GM18505 (cell line): Measurements from ENCODE around the gene ATRNL1.
"Not testable (repeated sequence)": the region's sequence is repeated elsewhere in the genome, so short reads cannot be mapped to it uniquely, and the experiment has no call there.

Source experiments
- ATAC-seq: cut with Tn5 transposase; IDR thresholded peaks from one replicate; pipeline ENCODE4 v1.9.1; 2021; ENCODE audit not compliant: unreplicated experiment
- POLR2A ChIP-seq: IDR thresholded peaks from 4 replicates; pipeline ENCODE4 v1.6.1; 2011; ENCODE audit warnings: borderline replicate concordance; ENCODE audit not compliant: insufficient read depth, insufficient read length; ENCODE audit errors: extremely low read depth

The ATRNL1 gene

GRCh38 chr10:115328331-115328730 lies 235.2 kb downstream of the ATRNL1 start:
- no peak for TF ChIP-seq POLR2A
- ATAC-seq: no peak

- TF ChIP-seq POLR2A: no peak
- ATAC-seq: no peak
These were observed 242.2 kb downstream of the ATRNL1 start for GRCh38 chr10:115335366-115335765.

GRCh38 chr10:115355162-115355760 lies 262.1 kb downstream of the ATRNL1 start:
- peak; percentile 95 for ATAC-seq
- no peak for TF ChIP-seq POLR2A

- ATAC-seq: not testable (repeated sequence)
These were observed 274.8 kb downstream of the ATRNL1 start for GRCh38 chr10:115367920-115368319.

- ATAC-seq: no peak
- TF ChIP-seq POLR2A: no peak
These were observed 285.9 kb downstream of the ATRNL1 start for GRCh38 chr10:115379064-115379463.

- no peak for ATAC-seq
- no peak for TF ChIP-seq POLR2A
These were observed 291.5 kb downstream of the ATRNL1 start for GRCh38 chr10:115384665-115385064.

- ATAC-seq: no peak
- no peak for TF ChIP-seq POLR2A
These were observed 297.4 kb downstream of the ATRNL1 start for GRCh38 chr10:115390607-115391006.

- no peak for ATAC-seq
- TF ChIP-seq POLR2A: no peak
These were observed 304.9 kb downstream of the ATRNL1 start for GRCh38 chr10:115398026-115398425.

- no peak for ATAC-seq
- TF ChIP-seq POLR2A: no peak
These were observed 309.5 kb downstream of the ATRNL1 start for GRCh38 chr10:115402699-115403098.

- not testable (repeated sequence) for ATAC-seq
These were observed 312.7 kb downstream of the ATRNL1 start for GRCh38 chr10:115405838-115406237.

GRCh38 chr10:115409347-115409746 lies 316.2 kb downstream of the ATRNL1 start:
- TF ChIP-seq POLR2A: no peak
- ATAC-seq: no peak

GRCh38 chr10:115417585-115418265 lies 324.6 kb downstream of the ATRNL1 start:
- ATAC-seq: peak; percentile 96
- TF ChIP-seq POLR2A: no peak

- no peak for ATAC-seq
- no peak for TF ChIP-seq POLR2A
These were observed 329.5 kb downstream of the ATRNL1 start for GRCh38 chr10:115422624-115423023.

- ATAC-seq: no peak
- no peak for TF ChIP-seq POLR2A
These were observed 334.4 kb downstream of the ATRNL1 start for GRCh38 chr10:115427611-115428010.
